IMR-90 (cell line): ENCODE data around the gene LRRC47. TPM values are rescaled to one million over a fixed set of nuclear protein-coding genes. Genes with fewer than 3 reads are reported as not detected.

Experiments used
- ATAC-seq: fragments of 200-7000 bp; cut with Tn5 transposase; 2 replicates; pipeline ENCODE4 v1.9.1; 2020; ENCODE audit warnings: low read depth, mild to moderate bottlenecking, moderate library complexity
- BruUV-seq: library from RNA; stranded (reverse); fragments of 400-500 nt; replicated peaks from 2 replicates; lab custom pipeline; 2021; lab: Mats Ljungman, UMichigan
- CTCF ChIA-PET: fragments of 300-600 bp; formaldehyde crosslinking; extraction: SDS; loops from one replicate; lab custom pipeline; 2021; ENCODE audit warnings: antibody characterized with exemption; lab: Yijun Ruan, JAX
- POLR2A ChIA-PET: fragments of 300-600 bp; sonication (Branson Sonifier 250); formaldehyde crosslinking; loops from one replicate; lab custom pipeline; 2022; ENCODE audit warnings: antibody characterized with exemption; ENCODE audit not compliant: unreplicated experiment; lab: Charles Lee
- DNase-seq: peaks from one replicate; pipeline ENCODE4 v3.0.0; 2013
- H2AFZ ChIP-seq: replicated peaks from 2 replicates; pipeline ENCODE3; 2013; ENCODE audit warnings: low read length, mild to moderate bottlenecking; ENCODE audit not compliant: poor library complexity
- H2AK5ac ChIP-seq: 2 replicates; pipeline ENCODE4 v1.6.1; 2013; ENCODE audit warnings: low read depth, low read length, inconsistent platforms
- H2AK9ac ChIP-seq: replicated peaks from 2 replicates; pipeline ENCODE3; 2013; ENCODE audit warnings: mild to moderate bottlenecking, low read depth, low read length, moderate library complexity; ENCODE audit not compliant: poor library complexity
- H2BK120ac ChIP-seq: 2 replicates; pipeline ENCODE4 v1.6.1; 2013; ENCODE audit warnings: low read depth, low read length, inconsistent platforms
- H2BK15ac ChIP-seq: 3 replicates; pipeline ENCODE4 v1.6.1; 2013; ENCODE audit warnings: low read depth, low read length, inconsistent platforms
- H2BK20ac ChIP-seq: 2 replicates; pipeline ENCODE4 v1.6.1; 2013; ENCODE audit warnings: low read depth, mild to moderate bottlenecking, inconsistent platforms, low read length, moderate library complexity
- H2BK5ac ChIP-seq: 2 replicates; pipeline ENCODE4 v1.6.1; 2013; ENCODE audit warnings: mild to moderate bottlenecking, low read depth, low read length, inconsistent platforms; ENCODE audit not compliant: poor library complexity, severe bottlenecking
- H3K14ac ChIP-seq: replicated peaks from 2 replicates; pipeline ENCODE4 v1.6.1; 2013; ENCODE audit warnings: low read depth, low read length, inconsistent platforms
- H3K18ac ChIP-seq: 2 replicates; pipeline ENCODE4 v1.6.1; 2013; ENCODE audit warnings: low read depth, low read length, control low read depth
- H3K23ac ChIP-seq: 2 replicates; pipeline ENCODE4 v1.6.1; 2013; ENCODE audit warnings: low read depth, low read length, inconsistent platforms
- H3K27ac ChIP-seq: 2 replicates; pipeline ENCODE4 v1.5.1; 2013; ENCODE audit warnings: mild to moderate bottlenecking, control low read depth, low read length; ENCODE audit not compliant: insufficient read depth
- H3K27me3 ChIP-seq: 2 replicates; pipeline ENCODE4 v1.6.1; 2013; ENCODE audit warnings: low read length; ENCODE audit not compliant: control insufficient read depth, insufficient read depth
- H3K36me3 ChIP-seq: 2 replicates; pipeline ENCODE4 v1.6.1; 2013; ENCODE audit warnings: low read length, mixed read lengths; ENCODE audit not compliant: control insufficient read depth, insufficient read depth
- H3K4ac ChIP-seq: 2 replicates; pipeline ENCODE4 v1.6.1; 2013; ENCODE audit warnings: low read depth, low read length, inconsistent platforms
- H3K4me1 ChIP-seq: 2 replicates; pipeline ENCODE4 v1.6.1; 2013; ENCODE audit warnings: low read length, mixed read lengths; ENCODE audit not compliant: control insufficient read depth, insufficient read depth
- H3K4me2 ChIP-seq: 2 replicates; pipeline ENCODE4 v1.6.1; 2013; ENCODE audit warnings: low read depth, mild to moderate bottlenecking, control low read depth, low read length, moderate library complexity
- H3K4me3 ChIP-seq: 2 replicates; pipeline ENCODE4 v1.5.1; 2013; ENCODE audit warnings: low read depth, mild to moderate bottlenecking, control low read depth, low read length, moderate library complexity; ENCODE audit not compliant: insufficient read depth
- H3K56ac ChIP-seq: 2 replicates; pipeline ENCODE4 v1.6.1; 2013; ENCODE audit warnings: low read length, inconsistent platforms; ENCODE audit not compliant: insufficient read depth; ENCODE audit errors: extremely low read depth
- H3K79me1 ChIP-seq, 2 experiments: 2 replicates each; pipeline ENCODE4 v1.6.1; 2013; ENCODE audit warnings: low read length in 2 of 2, inconsistent platforms in 1 of 2, low read depth in 1 of 2
- H3K9ac ChIP-seq: 2 replicates; pipeline ENCODE4 v1.6.1; 2013; ENCODE audit warnings: low read depth, low read length, control low read depth
- H3K9me1 ChIP-seq: 2 replicates; pipeline ENCODE4 v1.6.1; 2013; ENCODE audit warnings: low read length, inconsistent platforms; ENCODE audit not compliant: insufficient read depth
- H3K9me3 ChIP-seq: 2 replicates; pipeline ENCODE4 v1.6.1; 2013; ENCODE audit warnings: low read length; ENCODE audit not compliant: control insufficient read depth, insufficient read depth
- H4K20me1 ChIP-seq: 2 replicates; pipeline ENCODE4 v1.6.1; 2013; ENCODE audit warnings: low read length, inconsistent platforms; ENCODE audit not compliant: insufficient read depth
- H4K5ac ChIP-seq: 2 replicates; pipeline ENCODE4 v1.6.1; 2013; ENCODE audit warnings: mild to moderate bottlenecking, low read depth, low read length, control low read depth
- H4K8ac ChIP-seq, 2 experiments: 2 replicates each; pipeline ENCODE4 v1.6.1; 2013; ENCODE audit warnings: low read depth in 2 of 2, low read length in 2 of 2, control low read depth in 1 of 2, inconsistent platforms in 1 of 2
- H4K91ac ChIP-seq: 2 replicates; pipeline ENCODE4 v1.6.1; 2013; ENCODE audit warnings: low read depth, low read length, inconsistent platforms; ENCODE audit not compliant: insufficient read depth
- BHLHE40 ChIP-seq: fragments of 150-350 bp; IDR thresholded peaks from 2 replicates; pipeline ENCODE4 v1.6.1; 2016; ENCODE audit warnings: mild to moderate bottlenecking, low read depth, low read length
- CEBPB ChIP-seq: IDR thresholded peaks from 2 replicates; pipeline ENCODE4 v1.6.1; 2012; ENCODE audit warnings: low read depth, low read length, improper control_type of control experiment
- CHD1 ChIP-seq: IDR thresholded peaks from 2 replicates; pipeline ENCODE4 v1.6.1; 2012; ENCODE audit warnings: low read depth, low read length, improper control_type of control experiment
- MXI1 ChIP-seq: IDR thresholded peaks from 2 replicates; pipeline ENCODE4 v1.6.1; 2012; ENCODE audit warnings: low read depth, mild to moderate bottlenecking, low read length, moderate library complexity, borderline replicate concordance
- SMC3 ChIP-seq: fragments of 150-350 bp; IDR thresholded peaks from 2 replicates; pipeline ENCODE4 v1.6.1; 2016; ENCODE audit warnings: low read depth, mild to moderate bottlenecking, antibody characterized with exemption, low read length, moderate library complexity
- USF2 ChIP-seq: fragments of 150-350 bp; IDR thresholded peaks from 2 replicates; pipeline ENCODE4 v1.6.1; 2017; ENCODE audit warnings: mild to moderate bottlenecking, antibody characterized with exemption, low read length, low read depth
- WGBS, 2 experiments: methylation state at CpG; one replicate each; pipeline versions ENCODE4 v1.1.5 to v1.1.7; 2013; ENCODE audit warnings: missing lambda C conversion rate in 2 of 2; ENCODE audit not compliant: insufficient read length in 1 of 2; ENCODE audit errors: extremely low coverage in 2 of 2; 5-methylcytosine and 5-hydroxymethylcytosine counted together
- dilution Hi-C: fragments of 300-500 bp; cut with HindIII; formaldehyde crosslinking; loops from one replicate; pipeline ENCODE4 v1.14.3; 2018; ENCODE audit warnings: low sequenced_read_pairs; ENCODE audit not compliant: unreplicated experiment
- in situ Hi-C: fragments of 300-500 bp; cut with MboI; formaldehyde crosslinking; loops from 3 replicates; pipeline ENCODE4 v1.14.3; 2019; ENCODE audit warnings: low sequenced_read_pairs, inconsistent platforms, mixed read lengths
- intact Hi-C: fragments of 100-400 bp; cut with micrococcal nuclease; formaldehyde crosslinking; loops from 2 replicates; pipeline ENCODE4 v1.10.0; 2022
- polyA plus RNA-seq, 3 experiments: library from polyadenylated mRNA; depleted of rRNA; stranded (reverse); fragments of >200 nt; gene quantifications; 2 replicates each; pipeline ENCODE4 v1.2.3, GENCODE V29; 2012; ENCODE audit warnings: low replicate concordance in 1 of 3
- total RNA-seq: library from RNA; depleted of rRNA; stranded (reverse); fragments of >200 nt; gene quantifications from 2 replicates; pipeline ENCODE4 v1.2.3, GENCODE V29; 2012

LRRC47 gene
- total and polyA plus RNA-seq, 2 of the 4 experiments (the other 2 are of a cell fraction) = 15.2 to 19.7 TPM

GRCh38 chr1:3828391-3828790 lies 32.1 kb upstream of the LRRC47 start:
- Histone ChIP-seq H3K27ac (no peak overlapping the region), H3K23ac (no peak overlapping the region), H4K91ac (no peak overlapping the region), H2BK15ac (no peak overlapping the region), H3K9me1 (no peaks in the 10 kb centered on the region; the same call in 1 of the 2 replicates), H2AFZ (no peak overlapping the region), H3K79me1 (no peaks in the 10 kb centered on the region), H2BK20ac (no peak overlapping the region), H3K27me3 (no peaks in the 10 kb centered on the region), H3K4ac (no peak overlapping the region), H4K20me1 (no peaks in the 10 kb centered on the region), H2AK5ac (no peak overlapping the region), H3K56ac (no peak overlapping the region), H3K9me3 (no peaks in the 10 kb centered on the region), H3K4me2 (no peak overlapping the region), H3K9ac (no peak overlapping the region), H3K18ac (no peak overlapping the region), H3K4me3 (no peak overlapping the region), H4K8ac (no peak overlapping the region), H3K36me3 (peaks cover 53% of the 10 kb centered on the region), H2BK120ac (no peak overlapping the region), H4K5ac (no peak overlapping the region), H2BK5ac (no peak overlapping the region), H3K14ac (no peak overlapping the region), H3K4me1 (no peaks in the 10 kb centered on the region), H2AK9ac (no peak overlapping the region)
- WGBS, 2 experiments = no CpG with 5 or more reads among the region's 8 CpGs
- POLR2A ChIA-PET = no interaction called here
- no peak for TF ChIP-seq SMC3
- TF ChIP-seq MXI1 = no peak
- no peak for TF ChIP-seq BHLHE40
- no peak for TF ChIP-seq USF2
- no peak for TF ChIP-seq CHD1
- TF ChIP-seq CEBPB = no peak
- intact Hi-C loops = no loop called here
- DNase-seq (no peak), ATAC-seq (no peak)
- CTCF ChIA-PET = interaction anchor here (0.5 kb wide), 1 partner anchor 29 kb away, joined by 3 read pairs; the partner anchor contains the start of gene DFFB
- no TSS peak for BruUV-seq
- in situ Hi-C loops = no loop called here
- dilution Hi-C loops = no loop called here
